ENCODE measurements around the gene IL1RN. TPM values are rescaled to one million over a fixed set of nuclear protein-coding genes. Genes with fewer than 3 reads are reported as not detected.

The IL1RN gene
- total and polyA plus RNA-seq, 2 of the 8 experiments (the other 6 are each of a cell fraction or from before 2014, with no cell fraction given): not detected

DNA sequence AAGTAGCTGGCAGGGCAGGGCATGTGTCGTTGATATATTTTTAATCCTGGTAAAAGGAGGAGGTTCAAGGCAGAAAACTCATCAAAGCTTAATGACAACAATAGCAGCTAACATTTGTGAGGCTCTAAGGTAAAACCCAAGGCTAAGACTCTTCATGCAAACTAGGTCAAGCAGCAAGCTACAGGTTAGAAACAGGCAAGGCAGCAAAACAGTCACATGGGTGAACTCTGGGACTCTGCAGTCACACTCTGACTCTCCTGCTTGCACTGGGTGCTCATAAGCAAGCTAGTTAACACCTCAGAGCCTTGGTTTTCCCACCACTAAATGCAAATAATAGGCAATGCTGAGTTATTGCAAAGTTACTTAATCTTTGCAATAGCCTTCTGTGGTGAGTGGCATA is 7.9 kb downstream of the IL1RN start:
- H3K79me1 ChIP-seq (ENCODE audit: low read depth, low read length): no peaks in the 10 kb centered on the region
- H2AK5ac ChIP-seq (ENCODE audit: low read depth, low read length): no peak overlapping the region
- no peak overlapping the region for H2BK15ac ChIP-seq (ENCODE audit: low read length)
- no peaks in the 10 kb centered on the region for H3K79me2 ChIP-seq (ENCODE audit: control insufficient read depth in 1 of 2, insufficient read depth in 2 of 2, low read length in 2 of 2)
- DNase-seq (ENCODE audit: low read depth in 1 of 2, low spot score in 2 of 2): peak in 1 of 2 experiments; percentile 7
- no peak for TF ChIP-seq JUND (IDR thresholded peaks at IDR 0.05; ENCODE audit: low read length)
- TF ChIP-seq, protein P1, sequence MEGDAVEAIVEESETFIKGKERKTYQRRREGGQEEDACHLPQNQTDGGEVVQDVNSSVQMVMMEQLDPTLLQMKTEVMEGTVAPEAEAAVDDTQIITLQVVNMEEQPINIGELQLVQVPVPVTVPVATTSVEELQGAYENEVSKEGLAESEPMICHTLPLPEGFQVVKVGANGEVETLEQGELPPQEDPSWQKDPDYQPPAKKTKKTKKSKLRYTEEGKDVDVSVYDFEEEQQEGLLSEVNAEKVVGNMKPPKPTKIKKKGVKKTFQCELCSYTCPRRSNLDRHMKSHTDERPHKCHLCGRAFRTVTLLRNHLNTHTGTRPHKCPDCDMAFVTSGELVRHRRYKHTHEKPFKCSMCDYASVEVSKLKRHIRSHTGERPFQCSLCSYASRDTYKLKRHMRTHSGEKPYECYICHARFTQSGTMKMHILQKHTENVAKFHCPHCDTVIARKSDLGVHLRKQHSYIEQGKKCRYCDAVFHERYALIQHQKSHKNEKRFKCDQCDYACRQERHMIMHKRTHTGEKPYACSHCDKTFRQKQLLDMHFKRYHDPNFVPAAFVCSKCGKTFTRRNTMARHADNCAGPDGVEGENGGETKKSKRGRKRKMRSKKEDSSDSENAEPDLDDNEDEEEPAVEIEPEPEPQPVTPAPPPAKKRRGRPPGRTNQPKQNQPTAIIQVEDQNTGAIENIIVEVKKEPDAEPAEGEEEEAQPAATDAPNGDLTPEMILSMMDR (IDR thresholded peaks at IDR 0.05; ENCODE audit: control extremely low read depth in 1 of 3, insufficient read depth in 1 of 3, low read depth in 1 of 3, low read length in 3 of 3): no peak
- no peak for TF ChIP-seq RAD21 (IDR thresholded peaks at IDR 0.05 in 1 of 2, conservative IDR thresholded peaks at IDR 0.05 in 1 of 2; ENCODE audit: low read depth in 2 of 2, low read length in 2 of 2)
- TF ChIP-seq TBP (IDR thresholded peaks at IDR 0.05; ENCODE audit: low read depth, low read length): no peak
- no peak for TF ChIP-seq EZH2 (IDR thresholded peaks at IDR 0.05; ENCODE audit: low read depth, low read length, severe bottlenecking)
- no peak for TF ChIP-seq HDAC2 (IDR thresholded peaks at IDR 0.05; ENCODE audit: borderline replicate concordance in 1 of 2, low read depth in 2 of 2, low read length in 2 of 2)
- no peak for TF ChIP-seq NRF1 (IDR thresholded peaks at IDR 0.05; ENCODE audit: low read depth, low read length)
- TF ChIP-seq FOSL1 (IDR thresholded peaks at IDR 0.05; ENCODE audit: insufficient read depth, low read depth, low read length): no peak
- TF ChIP-seq RFX5 (IDR thresholded peaks at IDR 0.05; ENCODE audit: borderline replicate concordance, low read depth, low read length): no peak
- TF ChIP-seq ZNF274 (IDR thresholded peaks at IDR 0.05; ENCODE audit: borderline replicate concordance, extremely low read depth, low read length): no peak
- H4K8ac ChIP-seq (ENCODE audit: extremely low read depth, insufficient read depth, low read length): no peak overlapping the region
- no peak overlapping the region for H2AFZ ChIP-seq (ENCODE audit: low read length)
- H3K23me2 ChIP-seq (ENCODE audit: low read depth, low read length): no peaks in the 10 kb centered on the region
- no peak overlapping the region for H3K9ac ChIP-seq (replicated peaks in 1 of 4; ENCODE audit: extremely low read depth in 1 of 4, low read depth in 3 of 4, low read length in 3 of 4)
- H3K9me3 ChIP-seq (ENCODE audit: insufficient read depth in 2 of 2, low read depth in 1 of 2, low read length in 1 of 2): no peaks in the 10 kb centered on the region
- no peak overlapping the region for H2BK120ac ChIP-seq (replicated peaks; ENCODE audit: low read depth, low read length)
- no peaks in the 10 kb centered on the region for H3K27me3 ChIP-seq (replicated peaks in 1 of 4; ENCODE audit: control insufficient read depth in 3 of 4, extremely low read depth in 1 of 4, insufficient read depth in 3 of 4, low read length in 3 of 4)
- H2BK5ac ChIP-seq (ENCODE audit: low read depth, low read length): no peak overlapping the region
- H4K20me1 ChIP-seq (replicated peaks in 1 of 2; ENCODE audit: control insufficient read depth in 1 of 2, insufficient read depth in 2 of 2, low read length in 2 of 2): no peaks in the 10 kb centered on the region
- H4K91ac ChIP-seq (replicated peaks; ENCODE audit: insufficient read length, low read length): no peak overlapping the region
- no peak overlapping the region for H3K23ac ChIP-seq (ENCODE audit: insufficient read length)
- H3K14ac ChIP-seq (ENCODE audit: insufficient read length): no peak overlapping the region
- no peak overlapping the region for H2BK20ac ChIP-seq (ENCODE audit: low read length)
- no peak overlapping the region for H3K27ac ChIP-seq (ENCODE audit: low read depth, low read length)
- H3K56ac ChIP-seq (replicated peaks; ENCODE audit: insufficient read length, low read depth, low read length): no peak overlapping the region
- whole genome bisulfite sequencing, 2 experiments (ENCODE audit: extremely low coverage in 1 of 2, insufficient coverage in 1 of 2, insufficient read length in 1 of 2, insufficient replicate concordance in 2 of 2, low coverage in 1 of 2, low lambda C conversion rate in 2 of 2, missing lambda C conversion rate in 1 of 2): 80% methylated on average over 1 of the region's 1 CpG; no CpG with 5 or more reads in 1 of the 2 experiments
- H3K18ac ChIP-seq (ENCODE audit: extremely low read depth, low read length): no peak overlapping the region
- H3K4ac ChIP-seq (replicated peaks; ENCODE audit: insufficient read length, low read depth, low read length): no peak overlapping the region
- no peak overlapping the region for H3K4me3 ChIP-seq (ENCODE audit: extremely low read depth in 1 of 4, insufficient read depth in 2 of 4, low read depth in 3 of 4, low read length in 4 of 4)
- no peak overlapping the region for H4K5ac ChIP-seq (ENCODE audit: insufficient read length, low read depth, low read length)
- no peak overlapping the region for H3K4me2 ChIP-seq (ENCODE audit: insufficient read depth in 1 of 2, low read depth in 2 of 2, low read length in 2 of 2)
- no peak for FAIRE-seq
- no peaks in the 10 kb centered on the region for H3K36me3 ChIP-seq (ENCODE audit: control insufficient read depth in 2 of 4, insufficient read depth in 4 of 4, low read length in 3 of 4)
- no peak overlapping the region for H2BK12ac ChIP-seq (ENCODE audit: low read depth, low read length)
- POLR2A ChIA-PET (ENCODE audit: partially characterized antibody): no interaction called here
- CTCF ChIA-PET (ENCODE audit: partially characterized antibody): interaction anchor here (0.7 to 12.3 kb wide), 14 partner anchors 10 to 236 kb away, joined by 3 to 253 read pairs (median 20); partner anchors contain the start of gene PSD4
- no peaks in the 10 kb centered on the region for H3K4me1 ChIP-seq (replicated peaks in 1 of 4; ENCODE audit: control insufficient read depth in 3 of 4, insufficient read depth in 4 of 4, low read length in 3 of 4)

Measured in H1 (cell line).